ENCODE results near the gene TMC7.

- TF ChIP-seq, protein P1, sequence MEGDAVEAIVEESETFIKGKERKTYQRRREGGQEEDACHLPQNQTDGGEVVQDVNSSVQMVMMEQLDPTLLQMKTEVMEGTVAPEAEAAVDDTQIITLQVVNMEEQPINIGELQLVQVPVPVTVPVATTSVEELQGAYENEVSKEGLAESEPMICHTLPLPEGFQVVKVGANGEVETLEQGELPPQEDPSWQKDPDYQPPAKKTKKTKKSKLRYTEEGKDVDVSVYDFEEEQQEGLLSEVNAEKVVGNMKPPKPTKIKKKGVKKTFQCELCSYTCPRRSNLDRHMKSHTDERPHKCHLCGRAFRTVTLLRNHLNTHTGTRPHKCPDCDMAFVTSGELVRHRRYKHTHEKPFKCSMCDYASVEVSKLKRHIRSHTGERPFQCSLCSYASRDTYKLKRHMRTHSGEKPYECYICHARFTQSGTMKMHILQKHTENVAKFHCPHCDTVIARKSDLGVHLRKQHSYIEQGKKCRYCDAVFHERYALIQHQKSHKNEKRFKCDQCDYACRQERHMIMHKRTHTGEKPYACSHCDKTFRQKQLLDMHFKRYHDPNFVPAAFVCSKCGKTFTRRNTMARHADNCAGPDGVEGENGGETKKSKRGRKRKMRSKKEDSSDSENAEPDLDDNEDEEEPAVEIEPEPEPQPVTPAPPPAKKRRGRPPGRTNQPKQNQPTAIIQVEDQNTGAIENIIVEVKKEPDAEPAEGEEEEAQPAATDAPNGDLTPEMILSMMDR (IDR thresholded peaks at IDR 0.05; ENCODE audit: low read length), result no peak
- TF ChIP-seq EZH2 (optimal IDR thresholded peaks at IDR 0.05; ENCODE audit: low read depth, low read length), result no peak
These were observed 91.8 kb downstream of the TMC7 start for GRCh38 chr16:19075511-19075910.
